Measurements from ENCODE around the gene RCSD1. TPM values are rescaled to one million over a fixed set of nuclear protein-coding genes. Genes with fewer than 3 reads are reported as not detected.

The RCSD1 gene
- total and polyA plus RNA-seq, 10 of the 15 experiments (the other 5 are each of a cell fraction or from before 2014, with no cell fraction given) = 11.4 to 78.3 (median 71.6) TPM

GRCh38 chr1:167617153-167618147, 12.6 kb upstream of the RCSD1 start (continued):
- TF ChIP-seq CEBPZ (IDR thresholded peaks at IDR 0.05; ENCODE audit: low read depth, low read length) (no peak), POU2F2 (IDR thresholded peaks at IDR 0.05; ENCODE audit: borderline replicate concordance, low read depth, low read length) (no peak; the same call in 2 of the 3 replicates), ASH2L (IDR thresholded peaks at IDR 0.05; ENCODE audit: borderline replicate concordance, low read depth) (no peak), POLR2A (IDR thresholded peaks at IDR 0.05; ENCODE audit: low read depth, low read length) (peak; percentile 58), TAF1 (IDR thresholded peaks at IDR 0.05; ENCODE audit: borderline replicate concordance, low read depth, low read length) (0 out of 2 replicates have a peak, but pooled peaks have one; percentile 26), RBBP5 (conservative IDR thresholded peaks at IDR 0.05) (no peak), PML (IDR thresholded peaks at IDR 0.05; ENCODE audit: low read length) (no peak), IRF4 (IDR thresholded peaks at IDR 0.05; ENCODE audit: low read depth, low read length) (peak; percentile 10; the same call in 1 of the 2 replicates), MTA2 (IDR thresholded peaks at IDR 0.05; ENCODE audit: low read depth) (0 out of 2 replicates have a peak, but pooled peaks have one; percentile 29), GATAD2B (conservative IDR thresholded peaks at IDR 0.05; ENCODE audit: low read depth) (no peak), EZH2 (IDR thresholded peaks at IDR 0.05; ENCODE audit: borderline replicate concordance, control insufficient read depth, low read depth, low read length) (no peak), TCF12 (IDR thresholded peaks at IDR 0.05; ENCODE audit: low read depth, low read length) (no peak), RELA (IDR thresholded peaks at IDR 0.05; ENCODE audit: borderline replicate concordance, partially characterized antibody) (no peak), SREBF1 (IDR thresholded peaks at IDR 0.05; ENCODE audit: low read length) (no peak), RCOR1 (conservative IDR thresholded peaks at IDR 0.05; ENCODE audit: low read depth, low read length) (no peak), E2F4 (IDR thresholded peaks at IDR 0.05; ENCODE audit: low read depth, low read length) (no peak), ATF2 (IDR thresholded peaks at IDR 0.05; ENCODE audit: low read length) (no peak), BCL11A (IDR thresholded peaks at IDR 0.05; ENCODE audit: low read depth, low read length) (no peak), HDAC6 (IDR thresholded peaks at IDR 0.05; ENCODE audit: unreplicated experiment) (no peak), ZBTB33 (IDR thresholded peaks at IDR 0.05) (no peak)

Data from GM12878 (cell line).